Astrocyte (in vitro differentiated cells and primary cell): Measurements from ENCODE around the gene METTL15.
"Not testable (repeated sequence)": the region's sequence is repeated elsewhere in the genome, so short reads cannot be mapped to it uniquely, and the experiment has no call there.

Source experiments
- EZH2 ChIP-seq: IDR thresholded peaks from 2 replicates; pipeline ENCODE4 v1.6.1; 2012; ENCODE audit warnings: mild to moderate bottlenecking, low read length, inconsistent platforms; ENCODE audit not compliant: insufficient read depth
- TF ChIP-seq, protein P1 (sequence below): IDR thresholded peaks from 2 replicates; pipeline ENCODE4 v1.5.1; 2011; ENCODE audit warnings: low read depth, mild to moderate bottlenecking, inconsistent platforms, low read length, moderate library complexity; ENCODE audit not compliant: insufficient read depth

DNA sequence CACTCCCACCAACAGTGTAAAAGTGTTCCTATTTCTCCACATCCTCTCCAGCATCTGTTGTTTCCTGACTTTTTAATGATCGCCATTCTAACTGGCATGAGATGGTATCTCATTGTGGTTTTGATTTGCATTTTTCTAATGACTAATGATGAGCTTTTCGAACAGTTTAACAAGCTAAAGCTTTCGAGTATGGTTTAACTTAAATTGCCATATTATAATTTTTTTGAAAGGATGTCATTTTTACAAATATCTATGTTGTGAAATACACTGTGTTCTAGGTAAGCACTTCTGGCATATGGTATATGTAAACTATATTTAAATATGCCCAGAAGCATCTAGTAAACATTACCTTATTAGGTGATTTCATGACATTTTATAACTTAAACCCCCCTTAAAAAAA lies 20.5 kb upstream of the METTL15 start:
- TF ChIP-seq, protein P1, sequence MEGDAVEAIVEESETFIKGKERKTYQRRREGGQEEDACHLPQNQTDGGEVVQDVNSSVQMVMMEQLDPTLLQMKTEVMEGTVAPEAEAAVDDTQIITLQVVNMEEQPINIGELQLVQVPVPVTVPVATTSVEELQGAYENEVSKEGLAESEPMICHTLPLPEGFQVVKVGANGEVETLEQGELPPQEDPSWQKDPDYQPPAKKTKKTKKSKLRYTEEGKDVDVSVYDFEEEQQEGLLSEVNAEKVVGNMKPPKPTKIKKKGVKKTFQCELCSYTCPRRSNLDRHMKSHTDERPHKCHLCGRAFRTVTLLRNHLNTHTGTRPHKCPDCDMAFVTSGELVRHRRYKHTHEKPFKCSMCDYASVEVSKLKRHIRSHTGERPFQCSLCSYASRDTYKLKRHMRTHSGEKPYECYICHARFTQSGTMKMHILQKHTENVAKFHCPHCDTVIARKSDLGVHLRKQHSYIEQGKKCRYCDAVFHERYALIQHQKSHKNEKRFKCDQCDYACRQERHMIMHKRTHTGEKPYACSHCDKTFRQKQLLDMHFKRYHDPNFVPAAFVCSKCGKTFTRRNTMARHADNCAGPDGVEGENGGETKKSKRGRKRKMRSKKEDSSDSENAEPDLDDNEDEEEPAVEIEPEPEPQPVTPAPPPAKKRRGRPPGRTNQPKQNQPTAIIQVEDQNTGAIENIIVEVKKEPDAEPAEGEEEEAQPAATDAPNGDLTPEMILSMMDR, result not testable (repeated sequence)
- TF ChIP-seq EZH2, result not testable (repeated sequence)
